ENCODE measurements around the gene ROPN1.

Gene ROPN1

GRCh38 chr3:123941542-123941941 is 50.4 kb downstream of the ROPN1 start:
- Histone ChIP-seq H3K9me3 (ENCODE audit: control insufficient read depth, insufficient read depth, low read length) (no peaks in the 10 kb centered on the region), H3K36me3 (ENCODE audit: insufficient read depth, low read length) (peaks cover 14% of the 10 kb centered on the region), H3K9ac (ENCODE audit: low read depth, low read length) (no peak overlapping the region), H3K4me1 (ENCODE audit: insufficient read depth, low read length) (no peaks in the 10 kb centered on the region)

- Histone ChIP-seq H3K9me3 (ENCODE audit: control insufficient read depth, insufficient read depth, low read length) (no peaks in the 10 kb centered on the region), H3K9ac (ENCODE audit: low read depth, low read length) (no peak overlapping the region), H3K4me1 (ENCODE audit: insufficient read depth, low read length) (no peaks in the 10 kb centered on the region), H3K36me3 (ENCODE audit: insufficient read depth, low read length) (peaks cover 13% of the 10 kb centered on the region)
These were observed 50.8 kb downstream of the ROPN1 start for GRCh38 chr3:123941121-123941520.

- Histone ChIP-seq H3K9me3 (ENCODE audit: control insufficient read depth, insufficient read depth, low read length) (no peaks in the 10 kb centered on the region), H3K36me3 (ENCODE audit: insufficient read depth, low read length) (peaks cover 12% of the 10 kb centered on the region), H3K9ac (ENCODE audit: low read depth, low read length) (no peak overlapping the region), H3K4me1 (ENCODE audit: insufficient read depth, low read length) (no peaks in the 10 kb centered on the region)
These were observed 52.2 kb downstream of the ROPN1 start for GRCh38 chr3:123939706-123940105.

- H3K9ac ChIP-seq (ENCODE audit: low read depth, low read length), result no peak overlapping the region
- no peaks in the 10 kb centered on the region for H3K4me1 ChIP-seq (ENCODE audit: insufficient read depth, low read length)
- no peaks in the 10 kb centered on the region; the same call in 1 of the 2 replicates for H3K36me3 ChIP-seq (ENCODE audit: insufficient read depth, low read length)
- no peaks in the 10 kb centered on the region for H3K9me3 ChIP-seq (ENCODE audit: control insufficient read depth, insufficient read depth, low read length)
These were observed 55.5 kb downstream of the ROPN1 start for GRCh38 chr3:123936400-123936799.

GRCh38 chr3:123935830-123936229 is 56.1 kb downstream of the ROPN1 start:
- no peaks in the 10 kb centered on the region for H3K4me1 ChIP-seq (ENCODE audit: insufficient read depth, low read length)
- H3K9ac ChIP-seq (ENCODE audit: low read depth, low read length), result no peak overlapping the region
- H3K36me3 ChIP-seq (ENCODE audit: insufficient read depth, low read length), result no peaks in the 10 kb centered on the region; the same call in 1 of the 2 replicates
- no peaks in the 10 kb centered on the region for H3K9me3 ChIP-seq (ENCODE audit: control insufficient read depth, insufficient read depth, low read length)

- Histone ChIP-seq H3K36me3 (ENCODE audit: insufficient read depth, low read length) (no peaks in the 10 kb centered on the region; the same call in 1 of the 2 replicates), H3K9ac (ENCODE audit: low read depth, low read length) (no peak overlapping the region), H3K4me1 (ENCODE audit: insufficient read depth, low read length) (no peaks in the 10 kb centered on the region), H3K9me3 (ENCODE audit: control insufficient read depth, insufficient read depth, low read length) (no peaks in the 10 kb centered on the region)
These were observed 57.7 kb downstream of the ROPN1 start for GRCh38 chr3:123934250-123934649.

- H3K9ac ChIP-seq (ENCODE audit: low read depth, low read length), result no peak overlapping the region
- no peaks in the 10 kb centered on the region for H3K4me1 ChIP-seq (ENCODE audit: insufficient read depth, low read length)
- H3K36me3 ChIP-seq (ENCODE audit: insufficient read depth, low read length), result peaks cover 7% of the 10 kb centered on the region
- no peaks in the 10 kb centered on the region for H3K9me3 ChIP-seq (ENCODE audit: control insufficient read depth, insufficient read depth, low read length)
These were observed 61.5 kb downstream of the ROPN1 start for GRCh38 chr3:123930445-123930844.

GRCh38 chr3:123929325-123929724 is 62.6 kb downstream of the ROPN1 start:
- Histone ChIP-seq H3K4me1 (ENCODE audit: insufficient read depth, low read length) (no peaks in the 10 kb centered on the region), H3K9ac (ENCODE audit: low read depth, low read length) (no peak overlapping the region), H3K36me3 (ENCODE audit: insufficient read depth, low read length) (peaks cover 7% of the 10 kb centered on the region), H3K9me3 (ENCODE audit: control insufficient read depth, insufficient read depth, low read length) (no peaks in the 10 kb centered on the region)

GRCh38 chr3:123926396-123926795 is 65.5 kb downstream of the ROPN1 start:
- Histone ChIP-seq H3K9ac (ENCODE audit: low read depth, low read length) (no peak overlapping the region), H3K9me3 (ENCODE audit: control insufficient read depth, insufficient read depth, low read length) (no peaks in the 10 kb centered on the region), H3K36me3 (ENCODE audit: insufficient read depth, low read length) (peaks cover 7% of the 10 kb centered on the region), H3K4me1 (ENCODE audit: insufficient read depth, low read length) (no peaks in the 10 kb centered on the region)

- H3K9ac ChIP-seq (ENCODE audit: low read depth, low read length), result no peak overlapping the region
- H3K9me3 ChIP-seq (ENCODE audit: control insufficient read depth, insufficient read depth, low read length), result no peaks in the 10 kb centered on the region
- H3K36me3 ChIP-seq (ENCODE audit: insufficient read depth, low read length), result peaks cover 6% of the 10 kb centered on the region; the same call in 1 of the 2 replicates
- H3K4me1 ChIP-seq (ENCODE audit: insufficient read depth, low read length), result no peaks in the 10 kb centered on the region
These were observed 71.1 kb downstream of the ROPN1 start for GRCh38 chr3:123920868-123921267.

- no peaks in the 10 kb centered on the region for H3K9me3 ChIP-seq (ENCODE audit: control insufficient read depth, insufficient read depth, low read length)
- H3K36me3 ChIP-seq (ENCODE audit: insufficient read depth, low read length), result peaks cover 6% of the 10 kb centered on the region; the same call in 1 of the 2 replicates
- no peak overlapping the region for H3K9ac ChIP-seq (ENCODE audit: low read depth, low read length)
- no peaks in the 10 kb centered on the region for H3K4me1 ChIP-seq (ENCODE audit: insufficient read depth, low read length)
These were observed 71.5 kb downstream of the ROPN1 start for GRCh38 chr3:123920383-123920782.

GRCh38 chr3:123919353-123919752 is 72.6 kb downstream of the ROPN1 start:
- Histone ChIP-seq H3K36me3 (ENCODE audit: insufficient read depth, low read length) (peaks cover 6% of the 10 kb centered on the region; the same call in 1 of the 2 replicates), H3K9ac (ENCODE audit: low read depth, low read length) (no peak overlapping the region), H3K9me3 (ENCODE audit: control insufficient read depth, insufficient read depth, low read length) (no peaks in the 10 kb centered on the region), H3K4me1 (ENCODE audit: insufficient read depth, low read length) (no peaks in the 10 kb centered on the region)

Data from ES-I3 (cell line).